GM18868 (cell line): ENCODE measurements around the gene SPAG17.
A peak's percentile ranks its signal among the peaks of the same experiment; 100 is the strongest.

Experiments used
- ATAC-seq: cut with Tn5 transposase; IDR thresholded peaks from one replicate; pipeline ENCODE4 v1.9.1; 2021; ENCODE audit warnings: mild to moderate bottlenecking, moderate library complexity; ENCODE audit not compliant: unreplicated experiment

The SPAG17 gene

DNA sequence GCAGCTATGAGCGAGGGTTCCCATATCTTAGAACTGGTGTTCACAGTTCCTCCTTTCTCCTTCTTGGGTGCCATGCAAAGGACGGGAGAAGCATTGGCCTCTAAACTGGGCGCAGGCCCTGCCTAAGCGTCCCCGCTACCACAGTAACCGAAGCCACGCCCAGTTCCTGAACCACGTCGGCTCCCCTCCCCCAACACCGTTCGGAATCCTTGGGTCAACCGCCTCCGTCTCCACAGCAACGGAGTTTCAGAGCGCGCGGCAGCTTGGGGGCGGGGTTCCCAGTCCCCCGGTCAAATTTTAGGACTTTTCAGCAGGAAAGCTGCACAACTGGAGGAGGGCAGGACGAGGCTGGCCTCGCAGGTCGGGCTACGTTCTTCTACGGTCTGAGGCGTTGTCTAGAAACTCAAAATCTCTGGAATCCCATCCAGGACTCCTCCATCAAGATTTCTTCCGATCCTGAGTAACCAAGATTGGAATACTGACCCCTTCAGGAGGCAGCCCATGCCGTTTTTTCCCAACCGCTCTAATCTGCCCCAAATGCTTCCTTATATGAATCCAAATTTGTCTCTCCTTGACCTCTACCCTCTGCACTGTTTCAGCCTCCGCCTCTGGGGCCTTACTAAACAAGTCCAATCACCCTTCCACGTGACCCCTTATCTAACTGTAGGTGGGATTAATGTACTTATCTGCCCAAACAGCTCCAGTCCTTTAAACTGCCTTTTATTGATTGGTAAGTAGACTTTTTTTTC, at the start of gene SPAG17:
SPAG17 (minus strand) TSS at position 145 of the 749 bp plus-strand sequence; CDS start at position 74, 71 bp downstream.
- peak; percentile 77 for ATAC-seq

DNA sequence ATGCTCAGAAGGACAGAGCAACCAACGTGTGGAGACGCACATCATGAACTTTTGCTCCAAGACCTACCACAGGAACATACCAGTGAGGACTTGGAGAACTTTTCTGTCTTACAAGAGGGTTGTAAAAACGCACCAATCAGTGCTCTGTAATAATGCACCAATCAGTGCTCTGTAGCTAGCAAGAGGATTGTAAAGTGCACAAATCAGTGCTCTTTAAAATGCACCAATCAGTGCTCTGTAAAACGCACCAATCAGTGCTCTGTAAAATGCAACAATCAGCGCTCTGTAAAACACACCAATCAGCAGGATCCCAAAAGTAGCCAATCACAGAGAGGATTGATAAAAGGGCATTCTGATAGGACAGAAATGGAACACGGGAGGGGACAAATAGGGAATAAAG, 40.4 kb upstream of the SPAG17 start:
- no peak for ATAC-seq

DNA sequence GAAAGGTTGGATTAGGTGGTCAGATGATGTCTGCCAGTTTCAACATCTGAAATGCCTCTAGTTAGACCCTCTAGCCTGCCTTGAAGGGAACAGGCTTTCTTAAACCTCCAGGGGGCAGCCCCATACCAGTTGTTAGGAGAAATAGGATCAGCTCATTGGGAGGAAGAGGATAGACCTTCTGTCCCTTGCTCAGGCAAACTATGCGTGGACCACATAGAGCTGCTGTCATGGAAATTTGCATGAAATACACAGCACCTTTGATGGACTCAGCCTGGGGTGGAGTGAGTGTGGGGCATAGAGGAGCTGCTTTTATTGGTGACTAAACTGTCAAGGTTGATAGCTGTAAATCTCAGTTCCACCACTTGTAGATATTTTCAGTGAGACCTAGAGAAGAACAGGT, 38.4 kb upstream of the SPAG17 start:
- peak; percentile 53 for ATAC-seq

DNA sequence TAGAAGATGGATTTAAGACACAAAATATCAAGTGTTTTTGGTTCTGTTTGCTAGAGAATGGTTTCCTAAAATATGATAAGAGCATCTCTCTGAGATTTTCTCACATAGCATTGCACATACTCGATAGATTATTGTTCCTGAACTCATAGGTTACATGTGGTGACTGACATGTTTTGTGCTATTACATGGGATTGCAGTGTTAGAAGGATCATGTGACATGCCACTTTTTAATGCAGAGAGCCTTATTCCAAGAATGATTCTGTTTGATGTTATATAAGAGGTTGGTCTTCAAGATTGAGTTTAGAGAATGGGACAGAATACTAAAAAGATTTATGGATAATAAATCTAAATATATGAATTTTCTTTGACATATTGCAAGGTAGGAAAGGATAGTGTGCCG, 34.4 kb upstream of the SPAG17 start:
- ATAC-seq = no peak

DNA sequence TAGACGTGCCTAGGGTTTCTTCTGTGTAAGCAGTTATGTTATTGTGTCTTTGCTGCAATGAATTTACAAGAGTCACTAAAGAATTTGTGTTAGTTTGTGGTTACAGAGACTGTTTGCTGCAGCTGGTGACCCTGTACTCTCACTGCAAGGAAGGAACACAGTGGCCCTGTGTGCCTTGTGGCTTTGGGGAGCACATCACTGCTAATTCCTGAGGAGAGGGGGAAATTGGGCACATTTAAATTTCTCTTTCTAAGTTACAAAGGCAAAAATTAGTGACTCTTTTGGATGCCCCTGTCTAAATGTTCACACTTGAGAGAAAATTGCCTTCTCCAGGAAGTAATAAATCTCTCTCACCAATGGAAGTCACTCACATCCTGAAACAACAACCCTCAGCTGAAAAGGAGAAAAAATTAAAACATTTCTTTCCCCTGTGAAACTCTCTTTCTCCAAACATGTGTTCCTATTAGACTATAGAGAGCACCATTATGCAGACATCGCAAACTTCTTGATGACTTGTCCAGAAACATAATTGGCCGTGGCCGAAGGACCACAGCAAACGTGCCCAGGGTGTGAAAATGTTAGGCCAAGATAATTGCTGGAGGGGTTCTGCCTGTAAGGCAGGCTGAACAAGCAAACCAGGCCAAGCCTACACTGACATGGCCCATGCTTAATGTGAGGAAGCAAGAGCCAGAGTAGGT, 32.3 kb upstream of the SPAG17 start:
- ATAC-seq = no peak

DNA sequence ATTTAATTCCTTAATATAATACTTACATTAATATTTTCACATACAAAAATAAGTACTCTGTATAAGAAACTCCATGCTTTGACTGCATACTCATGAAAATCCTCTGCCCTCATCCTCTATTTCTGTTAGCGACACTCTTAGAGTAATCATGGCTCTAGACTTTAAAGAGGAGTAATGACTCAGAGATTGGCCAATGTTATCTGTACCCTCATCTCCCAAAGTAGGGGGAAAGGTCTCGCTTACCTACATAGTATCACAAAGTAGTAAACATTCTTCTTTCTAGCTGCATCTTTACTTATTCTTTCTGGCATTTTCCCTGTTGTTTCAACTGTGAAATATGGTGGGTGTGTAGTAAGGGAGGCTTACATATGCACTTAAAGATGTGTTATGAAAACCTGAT, 29.8 kb upstream of the SPAG17 start:
- ATAC-seq = no peak

DNA sequence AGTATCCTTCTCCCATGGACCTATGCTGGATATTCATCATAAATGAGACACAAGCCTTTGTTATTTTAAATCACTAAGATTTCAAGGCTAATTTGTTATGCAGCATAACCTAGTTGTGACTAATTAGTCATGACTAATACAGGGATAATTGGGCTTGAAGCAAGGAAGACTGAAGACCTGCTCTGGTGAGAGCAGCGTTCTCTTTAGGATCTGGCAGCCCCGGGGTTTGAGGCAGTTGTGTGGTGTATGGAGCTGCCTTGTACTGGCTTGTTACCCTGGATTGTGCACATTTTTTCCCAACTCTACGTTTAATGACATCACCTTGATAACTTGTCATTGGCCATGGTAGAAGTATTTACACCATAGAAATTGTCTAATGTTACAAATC, 25.7 kb upstream of the SPAG17 start:
- ATAC-seq = no peak

DNA sequence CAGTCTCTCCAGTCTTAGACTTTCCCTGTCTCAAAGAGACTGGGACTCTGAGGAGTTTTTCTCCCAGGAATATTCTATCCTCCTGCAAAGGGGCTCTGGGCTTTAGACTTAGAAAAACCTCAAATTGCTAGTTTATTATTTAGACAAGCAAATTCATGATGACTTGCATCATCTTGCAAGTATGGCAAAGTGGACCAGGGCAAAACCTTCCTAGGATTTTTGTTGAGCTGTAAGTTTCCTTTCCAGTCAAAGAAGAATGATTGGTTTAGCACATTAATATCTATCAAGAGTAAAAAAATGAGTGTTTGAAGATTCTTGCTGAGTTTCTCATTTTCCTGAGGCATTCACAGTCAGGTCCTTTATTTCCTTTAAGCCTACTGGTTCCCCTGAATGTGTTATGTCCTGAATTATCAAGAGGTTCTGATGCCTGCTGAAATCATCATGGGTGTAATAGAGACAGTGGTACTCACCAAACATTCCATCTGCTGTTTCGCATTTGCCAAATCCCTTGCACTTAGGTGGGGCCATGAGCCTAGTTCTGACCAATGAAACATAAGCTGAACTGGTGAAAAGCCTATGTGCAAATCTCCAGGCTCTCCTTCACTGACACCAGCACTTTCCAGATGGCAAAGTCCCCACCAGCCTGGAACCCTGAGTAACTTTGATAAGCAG, 25.2 kb upstream of the SPAG17 start:
- no peak for ATAC-seq

DNA sequence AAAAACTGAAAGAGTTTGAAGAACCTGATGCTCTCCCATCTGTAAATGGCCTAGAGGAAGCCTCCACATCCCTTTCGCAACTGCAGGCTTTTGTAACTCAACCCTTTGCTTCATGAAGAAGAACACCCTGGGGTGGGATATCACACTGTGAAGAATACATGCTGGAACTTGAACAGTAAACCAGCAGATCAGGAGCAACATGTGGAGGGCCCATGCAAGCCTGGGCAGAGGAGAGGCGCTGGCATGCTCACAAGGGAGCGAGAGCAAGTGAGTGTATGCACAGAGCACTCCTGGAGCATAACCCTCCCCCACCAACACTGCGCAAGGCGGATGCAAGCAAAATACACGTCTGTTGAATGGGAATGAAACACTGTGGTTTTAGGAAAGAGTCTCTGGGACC, 24.6 kb upstream of the SPAG17 start:
- no peak for ATAC-seq

DNA sequence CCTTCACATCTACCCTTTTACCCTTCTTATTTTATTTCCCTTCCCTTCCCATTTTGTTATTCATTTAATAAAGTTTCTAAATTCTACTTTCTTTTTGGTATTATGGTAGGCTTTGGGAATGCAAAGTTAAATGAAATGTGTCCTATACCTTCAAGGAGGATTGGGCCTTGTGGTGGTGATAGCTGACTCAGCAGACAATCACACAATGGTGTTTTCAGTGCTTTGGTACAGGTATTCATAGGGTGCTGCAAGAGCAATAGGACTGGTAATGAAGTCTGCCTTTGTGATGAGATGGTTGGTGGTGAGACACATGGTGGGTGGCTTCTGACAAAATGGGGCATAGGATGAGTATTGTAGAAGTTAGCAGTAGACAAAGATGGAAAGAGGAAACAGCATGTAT, 21.9 kb upstream of the SPAG17 start:
- no peak for ATAC-seq

DNA sequence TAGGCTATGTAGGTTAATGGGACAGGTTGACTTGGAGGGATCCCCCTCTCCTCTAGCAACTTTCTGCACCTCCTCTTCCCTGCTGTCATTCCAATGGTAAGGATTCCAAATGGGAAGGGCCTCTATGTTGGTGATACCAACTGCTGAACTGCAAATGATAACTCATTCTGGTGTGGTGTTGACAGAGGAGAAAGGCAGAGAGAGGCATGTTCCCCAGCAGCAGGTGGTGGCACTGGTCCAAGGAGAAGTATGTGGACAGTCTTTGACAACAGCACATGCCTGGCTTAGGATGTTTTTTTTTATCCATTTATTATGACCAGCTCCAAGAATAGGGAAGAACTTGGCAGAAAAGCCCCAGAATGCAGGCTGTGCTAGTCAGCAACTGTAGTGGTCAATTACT, 19.6 kb upstream of the SPAG17 start:
- no peak for ATAC-seq

DNA sequence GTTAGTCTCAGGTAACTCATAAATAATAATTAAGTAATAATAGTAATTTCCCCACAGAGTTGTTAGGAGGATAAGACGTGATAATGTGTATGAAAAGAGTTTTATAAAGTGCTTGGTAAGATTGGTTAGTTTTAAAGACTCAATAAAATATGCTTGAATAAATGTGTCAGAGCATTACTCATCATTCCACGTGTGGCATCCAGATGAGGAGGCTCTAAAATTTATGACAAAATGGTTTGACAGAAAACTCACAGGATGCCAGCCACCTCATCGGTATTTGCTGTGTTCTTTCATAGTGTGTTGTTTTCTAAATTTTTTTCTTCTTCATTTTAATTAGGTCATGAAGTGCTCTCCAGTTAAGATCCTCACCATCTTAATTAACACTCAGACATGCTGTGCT, 19.1 kb upstream of the SPAG17 start:
- no peak for ATAC-seq

DNA sequence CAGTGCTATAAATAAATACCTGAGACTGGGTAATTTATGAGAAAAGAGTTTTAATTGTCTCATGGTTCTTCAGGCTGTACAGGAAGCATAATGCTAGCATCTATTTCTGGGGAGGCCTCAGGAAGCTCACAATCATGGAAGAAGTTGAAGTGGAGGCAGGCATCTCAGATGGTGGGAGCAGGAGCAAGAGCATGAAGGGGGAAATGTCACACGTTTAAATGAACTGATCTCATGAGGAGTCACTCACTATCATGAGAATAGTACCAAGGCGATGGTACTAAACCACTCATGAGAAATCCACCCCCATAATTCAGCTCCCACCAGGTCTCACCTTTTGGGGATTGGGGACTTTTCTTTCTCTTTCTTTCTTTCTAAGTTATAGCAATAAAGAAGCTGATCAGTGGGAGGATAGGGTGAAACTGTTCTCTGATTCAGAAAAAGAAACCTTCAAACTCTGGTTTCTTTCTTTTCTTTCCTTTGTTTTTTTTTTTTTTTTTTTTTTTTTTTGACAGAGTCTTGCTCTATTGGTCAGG, 17.1 kb upstream of the SPAG17 start:
- peak; percentile 48 for ATAC-seq

DNA sequence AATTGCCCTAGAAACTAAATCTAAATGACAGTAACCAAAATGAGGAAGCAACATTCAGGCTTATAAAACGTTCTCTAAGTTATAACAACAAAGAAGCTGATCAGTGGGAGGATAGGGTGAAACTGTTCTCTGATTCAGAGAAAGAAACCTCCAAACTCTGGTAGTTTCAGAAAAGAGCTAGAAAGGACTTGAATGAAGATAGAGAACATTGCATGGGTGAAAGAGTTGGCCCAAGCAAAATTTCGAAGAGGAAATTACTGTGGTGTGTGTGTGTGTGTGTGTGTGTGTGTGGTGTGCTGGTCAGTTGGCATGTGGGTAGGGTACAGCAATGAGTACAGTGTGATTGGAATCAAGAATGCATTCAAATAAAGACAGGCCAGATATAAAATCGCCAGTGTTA, 16.5 kb upstream of the SPAG17 start:
- ATAC-seq = peak; percentile 79

DNA sequence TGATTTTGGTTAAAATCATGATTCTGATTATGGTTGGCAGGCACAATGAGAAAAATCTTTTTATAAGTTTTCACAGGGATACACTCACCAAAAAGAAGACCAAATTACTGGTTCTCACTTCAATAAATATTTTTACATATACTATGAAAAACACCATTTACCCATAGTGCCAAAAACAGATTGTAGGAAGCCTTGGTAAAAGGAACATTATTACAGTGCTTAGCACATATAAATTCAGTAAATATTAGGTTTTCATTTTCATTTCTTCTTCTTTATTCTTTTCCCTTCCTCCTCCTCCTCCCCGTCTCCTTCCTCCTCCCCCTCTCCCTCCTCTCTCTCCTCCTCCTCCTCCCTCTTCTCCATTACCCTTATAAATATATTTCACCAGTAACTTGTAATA, 15.8 kb upstream of the SPAG17 start:
- no peak for ATAC-seq

DNA sequence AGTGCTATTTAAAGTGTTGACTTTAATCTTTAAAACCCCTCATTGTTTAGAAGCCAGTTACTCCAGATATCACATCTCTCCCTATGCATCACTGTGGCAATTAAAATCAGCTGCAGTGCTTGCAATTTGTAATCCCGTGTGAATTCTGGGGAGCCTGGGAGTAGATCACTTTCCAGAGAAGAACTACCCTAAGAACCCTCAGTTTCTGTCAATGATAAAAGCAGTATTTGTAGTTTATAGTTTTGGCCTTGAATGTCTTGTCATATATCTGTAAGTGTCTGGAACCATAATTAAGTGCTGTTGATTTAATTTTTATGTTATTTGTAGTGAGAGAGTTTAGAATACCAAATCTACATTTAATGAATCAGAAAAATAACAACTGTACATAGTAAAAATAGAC, 5.5 kb upstream of the SPAG17 start:
- ATAC-seq = no peak

DNA sequence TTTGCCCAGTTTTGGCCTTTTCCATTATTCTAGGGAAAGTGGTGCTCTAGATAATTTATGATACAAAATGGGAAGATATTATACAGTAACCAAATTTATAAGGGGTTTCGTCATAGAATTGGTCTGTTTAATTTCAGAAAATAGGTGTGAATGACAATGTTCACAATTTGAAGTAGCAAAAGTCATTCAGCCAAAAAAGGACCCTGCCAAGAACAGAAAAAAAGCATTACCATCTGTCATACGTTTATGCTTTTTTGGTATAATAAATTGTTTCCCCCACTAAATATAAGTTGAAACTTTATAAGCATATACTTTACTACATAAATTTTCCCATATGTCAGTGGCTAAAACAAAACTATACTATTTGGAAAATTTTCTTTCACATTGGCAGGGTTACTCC, 4.5 kb upstream of the SPAG17 start:
- no peak for ATAC-seq

DNA sequence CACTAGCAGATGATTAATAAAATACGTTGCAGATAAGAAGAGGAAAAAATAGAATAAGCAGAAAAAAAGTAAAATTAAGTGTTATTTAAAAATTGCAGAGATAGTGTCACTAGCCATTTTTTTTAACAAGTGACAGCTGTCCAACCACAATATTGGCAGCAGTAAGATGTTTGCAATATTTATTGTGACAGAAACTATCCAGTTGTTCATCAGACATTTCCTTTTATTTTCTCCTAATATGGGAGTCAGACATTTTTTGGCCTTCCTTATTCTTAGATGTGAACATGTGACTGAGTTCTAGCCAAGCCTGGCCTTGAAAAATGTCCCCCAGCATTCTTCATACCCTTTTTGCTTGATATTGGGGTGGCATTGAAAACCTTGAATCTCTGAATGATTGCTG, 3.4 kb upstream of the SPAG17 start:
- no peak for ATAC-seq

DNA sequence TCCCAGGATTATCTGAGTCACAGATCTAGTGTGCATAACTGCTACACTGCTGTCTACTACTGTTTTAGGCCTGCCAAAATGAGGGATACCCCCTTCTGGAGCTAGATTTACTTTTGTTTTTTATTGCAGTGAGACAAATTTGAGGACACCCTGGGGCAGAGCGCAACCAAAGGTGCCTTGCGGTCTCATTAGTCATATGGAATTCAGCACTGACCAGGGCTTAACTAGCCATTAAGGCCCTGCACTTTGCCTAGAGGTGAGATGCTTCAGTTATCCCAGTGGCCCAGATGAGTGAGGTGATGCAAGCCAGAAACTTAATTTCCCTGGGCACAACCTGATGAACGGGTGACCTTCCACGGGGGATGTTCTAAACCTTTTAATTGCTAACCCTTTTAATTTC, 998 bp upstream of the SPAG17 start:
- no peak for ATAC-seq

DNA sequence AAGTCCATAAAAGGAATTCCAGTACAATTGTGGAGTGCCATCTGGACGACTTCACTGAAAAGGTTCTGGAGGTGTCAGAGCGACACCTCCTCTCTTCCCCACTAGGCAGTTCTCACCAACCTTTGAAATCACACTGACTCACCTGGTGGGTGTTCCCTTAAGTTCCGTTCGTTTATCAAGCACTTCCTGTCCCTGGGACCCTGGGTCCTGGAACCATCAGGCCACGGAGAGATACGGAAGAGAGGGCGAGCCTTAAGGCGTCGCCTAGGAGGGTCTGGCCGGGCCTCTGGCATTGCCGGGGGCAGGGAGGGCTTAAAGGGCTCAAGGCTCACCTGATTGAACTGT, 317 bp downstream of the SPAG17 start:
- ATAC-seq = peak; percentile 27

DNA sequence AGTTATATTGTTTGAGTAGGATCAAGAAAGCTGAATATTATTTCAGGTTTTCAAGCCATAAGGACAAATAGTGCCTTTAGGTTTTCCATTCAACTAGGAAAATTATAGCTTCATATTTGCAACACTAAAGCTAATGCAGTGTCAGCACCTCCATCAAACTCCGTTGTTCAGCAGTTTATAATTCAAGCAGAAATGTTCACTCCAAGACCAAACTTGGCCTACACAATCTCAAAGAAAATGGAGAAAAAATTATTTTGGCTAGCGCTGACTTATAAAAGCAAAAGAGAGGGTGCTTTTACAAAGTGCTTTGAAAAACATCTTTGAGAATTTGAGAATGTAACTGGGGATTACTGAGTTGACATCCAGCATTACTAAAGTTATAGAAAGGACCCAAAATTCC, 1.4 kb downstream of the SPAG17 start:
- no peak for ATAC-seq

DNA sequence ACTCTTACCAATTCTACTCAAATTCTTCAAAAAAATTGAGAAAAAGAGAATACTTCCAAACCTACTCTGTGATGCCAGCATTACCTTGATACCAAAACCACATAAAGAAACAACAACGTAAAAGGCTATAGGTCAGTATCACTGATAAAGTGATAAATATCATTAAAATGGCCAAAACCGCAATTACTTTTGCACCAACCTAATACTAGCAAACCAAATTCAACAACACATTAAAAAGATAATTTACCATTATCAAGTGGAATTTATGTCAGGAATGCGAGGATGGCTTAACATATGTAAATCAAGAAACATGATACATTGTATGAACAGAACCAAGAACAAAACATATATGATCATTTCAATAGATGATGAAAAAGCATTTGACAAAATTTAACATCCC, 7.0 kb downstream of the SPAG17 start:
- no peak for ATAC-seq
